GM21576 (cell line): ENCODE results near the gene EML6.

ENCODE experiments used
- ATAC-seq: cut with Tn5 transposase; IDR thresholded peaks from one replicate; pipeline ENCODE4 v1.9.1; 2021; ENCODE audit warnings: mild to moderate bottlenecking, moderate library complexity; ENCODE audit not compliant: unreplicated experiment

The EML6 gene

GRCh38 chr2:55013936-55014335, 290.5 kb downstream of the EML6 start:
- ATAC-seq, result no peak

- ATAC-seq, result no peak
These were observed 291.8 kb downstream of the EML6 start for GRCh38 chr2:55014962-55015939.

DNA sequence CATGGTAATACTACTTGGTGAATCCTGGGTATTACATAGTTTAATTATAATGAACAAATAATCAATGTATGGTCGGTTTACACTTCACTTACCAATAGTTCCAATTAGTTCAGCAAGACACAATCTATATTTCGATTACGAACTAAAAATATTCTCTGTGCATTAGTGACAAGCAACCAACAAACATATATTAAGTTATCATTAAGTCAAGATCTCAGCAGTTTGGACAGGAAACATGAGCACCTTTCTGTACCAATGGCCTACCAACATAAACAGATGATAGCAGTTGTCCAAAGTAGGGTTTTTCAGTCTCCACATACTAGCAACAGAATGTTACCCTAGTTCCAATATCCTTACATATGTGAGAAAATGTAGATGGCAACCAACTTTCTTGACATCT, 294.0 kb downstream of the EML6 start:
- no peak for ATAC-seq

DNA sequence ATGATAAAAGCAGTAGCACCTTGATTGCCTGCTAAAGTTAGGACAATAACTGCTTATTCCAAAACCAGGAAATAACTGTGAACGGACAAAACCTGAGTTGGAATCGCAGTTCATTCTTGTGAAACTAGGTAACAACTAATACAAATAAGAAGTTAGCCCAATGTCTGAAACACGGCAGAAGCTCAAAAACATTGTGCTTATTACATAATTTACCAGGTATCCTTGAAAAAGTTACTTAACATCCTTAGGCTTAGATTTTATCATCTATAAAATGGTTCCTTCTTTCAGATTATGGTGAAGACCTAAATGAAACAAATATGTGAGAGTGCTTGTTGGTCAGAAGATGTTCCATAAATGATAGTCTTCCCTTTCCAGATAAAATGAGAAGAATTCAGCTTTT, 294.4 kb downstream of the EML6 start:
- ATAC-seq, result no peak

DNA sequence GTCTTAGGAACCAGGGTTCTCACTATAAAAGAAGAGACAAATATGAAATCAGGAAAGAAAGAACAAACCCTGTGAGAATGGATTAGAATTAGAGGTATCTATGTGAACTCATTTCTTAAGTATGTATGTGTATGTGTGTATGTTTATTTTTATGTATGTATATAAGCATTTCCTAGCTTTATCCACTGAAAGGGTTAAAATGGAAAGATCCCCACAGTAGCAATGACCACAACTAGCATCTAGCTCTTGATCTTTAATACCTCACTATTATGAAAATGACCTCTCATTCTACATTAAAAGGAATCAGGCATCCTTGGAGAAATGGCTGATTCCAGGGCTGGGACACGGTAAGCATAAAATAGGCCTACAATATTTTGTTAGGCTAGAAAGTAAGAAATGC, 295.2 kb downstream of the EML6 start:
- ATAC-seq, result no peak

GRCh38 chr2:55019526-55020258, 296.2 kb downstream of the EML6 start:
- no peak for ATAC-seq
